ENCODE results near the gene PDPR. TPM values are rescaled to one million over a fixed set of nuclear protein-coding genes. Genes with fewer than 3 reads are reported as not detected.
"Not testable (repeated sequence)": the region's sequence is repeated elsewhere in the genome, so short reads cannot be mapped to it uniquely, and the experiment has no call there.

Gene PDPR
- total RNA-seq, 2 donors from 2014 or later = 17.2 to 50.4 TPM

DNA sequence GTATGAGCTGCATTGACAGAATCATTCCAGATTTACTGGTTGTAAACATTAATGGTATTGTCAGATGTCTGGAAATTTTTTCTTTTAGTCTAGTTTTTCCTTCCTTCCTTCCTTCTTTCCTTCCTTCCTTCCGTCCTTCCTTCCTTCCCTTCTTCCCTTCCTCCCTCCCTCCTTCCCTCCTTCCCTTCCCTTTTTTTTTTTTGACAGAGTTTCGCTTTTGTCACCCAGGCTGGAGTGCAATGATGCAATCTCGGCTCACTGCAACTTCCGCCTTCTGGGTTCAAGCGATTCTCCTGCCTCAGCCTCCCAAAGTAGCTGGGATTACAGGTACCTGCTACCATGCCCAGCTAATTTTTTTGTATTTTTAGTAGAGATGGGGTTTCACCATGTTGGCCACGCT lies 24.8 kb upstream of the PDPR start:
- H3K27me3 ChIP-seq (replicated peaks; ENCODE audit: insufficient read depth); H3K36me3 ChIP-seq; H3K4me3 ChIP-seq; H3K9me3 ChIP-seq; H3K27ac ChIP-seq; intact Hi-C loops (cut with DNase I); H3K4me1 ChIP-seq (replicated peaks); DNase-seq (ENCODE audit: low spot score): not testable (repeated sequence)
- 88% methylated on average over 6 of the region's 6 CpGs for WGBS

DNA sequence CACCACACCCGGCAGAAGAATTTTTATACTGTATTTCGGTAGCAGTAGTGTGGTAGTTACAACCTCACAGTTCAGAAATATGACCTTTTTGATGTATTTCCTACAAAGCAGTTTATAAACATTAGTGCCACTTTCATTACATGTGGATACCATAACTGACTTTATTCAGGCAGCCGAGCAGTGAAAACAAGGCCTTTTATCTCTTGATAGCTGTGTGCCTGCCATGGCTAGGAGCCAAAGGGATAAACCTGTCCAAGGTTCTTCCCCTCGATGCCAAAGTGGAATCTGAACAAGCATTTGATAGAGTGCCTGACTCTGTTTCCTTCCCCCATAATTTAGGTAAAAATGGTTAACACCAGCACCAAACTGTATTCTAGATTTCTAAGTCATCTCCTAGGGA lies 23.0 kb upstream of the PDPR start:
- H3K27me3 ChIP-seq (replicated peaks; ENCODE audit: insufficient read depth); H3K27ac ChIP-seq; DNase-seq (ENCODE audit: low spot score); H3K4me3 ChIP-seq; intact Hi-C loops (cut with DNase I); H3K36me3 ChIP-seq; H3K9me3 ChIP-seq; H3K4me1 ChIP-seq (replicated peaks): not testable (repeated sequence)
- 32% methylated on average over 4 of the region's 4 CpGs for WGBS

DNA sequence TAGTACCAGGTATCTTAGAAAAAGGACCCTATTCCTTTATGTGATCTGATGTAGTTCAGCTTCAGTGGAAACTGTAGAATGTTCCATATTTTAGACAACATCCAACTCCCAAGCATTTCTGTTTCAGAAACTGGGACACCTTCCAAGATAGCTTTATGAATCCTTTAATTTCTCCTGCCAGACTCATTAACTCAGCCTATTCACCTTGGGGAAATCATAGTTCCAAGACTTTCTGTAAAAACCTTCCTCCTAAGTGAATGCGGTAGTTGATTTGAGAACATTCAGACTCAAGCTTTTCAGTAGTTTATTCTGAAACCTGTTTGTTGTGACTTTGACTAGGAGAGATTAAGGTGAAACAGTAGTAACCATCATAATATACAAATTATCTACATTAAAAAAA lies 20.0 kb upstream of the PDPR start:
- H3K9me3 ChIP-seq; H3K36me3 ChIP-seq; intact Hi-C loops (cut with DNase I); DNase-seq (ENCODE audit: low spot score); H3K27ac ChIP-seq; H3K4me1 ChIP-seq (replicated peaks); H3K4me3 ChIP-seq; H3K27me3 ChIP-seq (replicated peaks; ENCODE audit: insufficient read depth): not testable (repeated sequence)
- WGBS = 28% methylated on average over 1 of the region's 1 CpG

DNA sequence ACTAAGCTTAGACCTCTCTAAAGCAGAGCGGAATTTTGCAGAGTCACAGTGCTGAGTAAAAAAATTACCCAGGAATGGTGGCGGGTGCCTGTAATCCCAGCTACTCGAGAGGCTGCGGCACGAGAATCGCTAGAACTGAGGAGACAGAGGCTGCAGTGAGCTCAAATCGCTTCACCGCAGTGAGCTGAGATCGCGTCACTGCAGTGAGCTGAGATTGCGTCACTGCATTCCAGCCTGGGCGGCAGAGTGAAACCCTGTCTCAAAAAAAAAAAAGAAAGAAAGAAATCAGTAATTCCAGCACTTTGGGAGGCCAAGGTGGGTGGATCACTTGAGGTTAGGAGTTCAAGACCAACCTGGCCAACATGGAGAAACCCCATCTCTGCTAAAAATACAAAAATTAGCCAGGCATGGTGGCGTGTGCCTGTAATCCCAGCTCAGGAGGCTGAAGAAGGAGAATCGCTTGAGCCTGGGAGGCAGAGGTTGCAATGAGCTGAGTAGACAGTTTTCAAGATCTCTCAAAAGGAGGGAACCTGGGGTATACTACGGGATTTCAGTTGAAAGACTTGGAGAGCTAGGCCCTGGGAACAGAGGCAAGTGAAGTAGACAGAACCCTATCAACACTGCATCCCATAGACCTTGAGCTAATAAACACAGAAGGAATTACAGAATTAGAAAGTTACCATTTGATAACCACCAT lies 4.4 kb upstream of the PDPR start:
- H3K36me3 ChIP-seq; DNase-seq (ENCODE audit: low spot score); intact Hi-C loops (cut with DNase I); H3K9me3 ChIP-seq; H3K27ac ChIP-seq; H3K27me3 ChIP-seq (replicated peaks; ENCODE audit: insufficient read depth); H3K4me1 ChIP-seq (replicated peaks); H3K4me3 ChIP-seq: not testable (repeated sequence)
- 83% methylated on average over 15 of the region's 15 CpGs for WGBS

DNA sequence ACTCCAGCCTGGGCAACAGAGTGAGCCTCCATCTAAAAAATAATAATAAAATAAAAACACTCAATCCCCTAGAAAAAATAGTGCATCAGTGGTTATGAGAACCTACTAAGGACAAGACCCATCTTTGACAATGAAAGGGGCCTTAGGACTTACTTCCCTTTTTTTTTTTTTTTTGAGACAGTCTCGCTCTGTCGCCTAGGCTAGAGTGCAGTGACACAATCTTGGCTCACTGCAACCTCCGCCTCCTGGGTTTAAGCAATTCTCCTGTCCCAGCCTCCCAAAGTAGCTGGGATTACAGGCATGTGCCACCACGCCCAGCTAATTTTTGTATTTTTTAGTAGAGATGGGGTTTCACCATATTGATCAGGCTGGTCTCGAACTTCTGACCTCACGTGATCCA lies 2.0 kb upstream of the PDPR start:
- DNase-seq (ENCODE audit: low spot score); H3K4me1 ChIP-seq (replicated peaks); H3K27ac ChIP-seq; H3K4me3 ChIP-seq; H3K36me3 ChIP-seq; H3K9me3 ChIP-seq; H3K27me3 ChIP-seq (replicated peaks; ENCODE audit: insufficient read depth); intact Hi-C loops (cut with DNase I): not testable (repeated sequence)
- WGBS = 94% methylated on average over 6 of the region's 6 CpGs

DNA sequence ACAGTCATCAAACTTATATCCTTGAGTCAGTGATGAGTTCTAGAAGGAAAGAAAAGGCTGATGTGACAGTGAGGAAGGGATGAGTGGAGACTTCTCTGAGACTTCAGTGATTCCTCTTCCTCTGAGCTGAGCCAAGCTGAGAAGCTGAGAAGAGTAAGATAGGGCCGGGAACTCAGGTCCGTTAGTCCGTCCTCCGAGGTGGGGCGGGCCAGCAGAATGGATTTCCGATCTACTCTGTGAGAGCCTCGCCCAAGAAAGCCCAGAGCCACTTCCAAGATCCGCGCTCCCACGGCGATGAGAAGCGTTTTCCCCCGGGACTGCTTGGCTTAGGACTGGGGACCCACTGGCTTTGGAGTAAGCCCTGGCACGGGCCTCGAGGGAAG lies 542 bp upstream of the PDPR start:
- H3K4me1 ChIP-seq (replicated peaks); H3K9me3 ChIP-seq; intact Hi-C loops (cut with DNase I); H3K36me3 ChIP-seq; H3K27me3 ChIP-seq (replicated peaks; ENCODE audit: insufficient read depth); DNase-seq (ENCODE audit: low spot score): not testable (repeated sequence)
- WGBS = 0% methylated on average over 1 of the region's 15 CpGs
- H3K4me3 ChIP-seq = peak overlapping the region; percentile 53 to 58
- peak overlapping the region; percentile 79 to 80 for H3K27ac ChIP-seq

DNA sequence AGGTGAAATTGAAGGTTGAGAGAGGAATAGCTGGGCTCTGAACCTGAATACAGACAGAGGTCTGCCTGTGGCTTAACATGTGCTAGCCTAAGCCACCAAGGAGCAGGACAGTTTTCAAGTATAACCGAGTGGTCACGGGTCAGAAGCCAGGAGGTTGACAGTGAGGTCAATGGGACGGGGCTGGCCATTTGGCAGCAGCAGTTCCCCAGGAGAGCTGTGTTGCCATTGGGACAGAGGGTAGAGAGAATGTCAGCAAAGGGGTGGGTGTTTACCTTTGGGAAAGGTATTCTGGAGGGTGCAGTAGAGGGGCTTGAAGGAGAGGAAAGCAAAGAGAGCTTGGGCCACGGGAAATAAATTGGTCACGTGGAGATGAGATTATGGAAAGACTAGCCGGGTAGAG lies 4.2 kb downstream of the PDPR start:
- WGBS = 77% methylated on average over 6 of the region's 6 CpGs
- H3K4me3 ChIP-seq; intact Hi-C loops (cut with DNase I): not testable (repeated sequence)

DNA sequence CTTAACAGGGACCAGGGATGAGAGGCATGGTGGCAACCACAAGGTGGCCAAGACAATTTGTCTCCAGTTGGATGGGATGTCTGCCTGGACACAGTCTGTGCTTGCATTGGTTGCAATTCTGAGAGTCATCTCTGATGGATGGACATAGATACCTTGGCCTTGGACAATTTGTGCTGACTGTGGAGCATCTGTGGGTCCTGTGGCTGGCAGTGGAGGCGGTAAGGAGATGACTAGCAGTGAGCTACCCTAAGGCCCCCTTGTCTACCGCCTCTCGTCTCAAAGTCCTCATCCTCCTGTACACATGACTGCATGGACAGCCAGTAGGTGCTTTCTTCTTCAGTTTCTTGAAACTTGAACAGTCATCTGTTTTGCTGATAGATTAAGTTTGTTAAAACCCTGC lies 4.6 kb downstream of the PDPR start:
- H3K9me3 ChIP-seq; H3K4me1 ChIP-seq (replicated peaks); H3K27me3 ChIP-seq (replicated peaks; ENCODE audit: insufficient read depth); H3K27ac ChIP-seq; intact Hi-C loops (cut with DNase I); H3K36me3 ChIP-seq; H3K4me3 ChIP-seq; DNase-seq (ENCODE audit: low spot score): not testable (repeated sequence)
- WGBS = 100% methylated on average over 3 of the region's 3 CpGs

More for the DNA sequence above, 4.2 kb downstream of the PDPR start:
- not testable (repeated sequence) for H3K36me3 ChIP-seq; DNase-seq (ENCODE audit: low spot score); H3K27me3 ChIP-seq (replicated peaks; ENCODE audit: insufficient read depth); H3K27ac ChIP-seq; H3K9me3 ChIP-seq; H3K4me1 ChIP-seq (replicated peaks)

DNA sequence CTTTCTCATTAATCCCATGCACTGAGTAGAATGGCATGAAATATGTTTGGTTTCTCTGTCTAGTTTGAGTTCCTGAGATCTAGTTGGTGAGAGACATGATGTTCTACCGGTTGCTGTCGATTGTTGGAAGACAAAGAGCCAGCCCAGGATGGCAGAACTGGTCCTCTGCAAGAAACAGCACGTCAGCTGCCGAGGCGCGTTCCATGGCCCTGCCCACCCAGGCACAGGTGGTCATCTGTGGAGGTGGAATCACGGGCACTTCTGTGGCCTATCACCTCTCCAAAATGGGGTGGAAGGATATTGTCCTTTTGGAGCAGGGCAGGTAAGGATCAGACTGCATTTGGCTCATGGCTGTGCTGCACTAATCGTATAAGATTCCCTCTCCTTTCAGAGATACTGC lies 6.3 kb downstream of the PDPR start:
- 72% methylated on average over 8 of the region's 8 CpGs for WGBS
- H3K36me3 ChIP-seq; H3K27ac ChIP-seq; H3K4me3 ChIP-seq; DNase-seq (ENCODE audit: low spot score); H3K4me1 ChIP-seq (replicated peaks); H3K27me3 ChIP-seq (replicated peaks; ENCODE audit: insufficient read depth); intact Hi-C loops (cut with DNase I); H3K9me3 ChIP-seq: not testable (repeated sequence)

DNA sequence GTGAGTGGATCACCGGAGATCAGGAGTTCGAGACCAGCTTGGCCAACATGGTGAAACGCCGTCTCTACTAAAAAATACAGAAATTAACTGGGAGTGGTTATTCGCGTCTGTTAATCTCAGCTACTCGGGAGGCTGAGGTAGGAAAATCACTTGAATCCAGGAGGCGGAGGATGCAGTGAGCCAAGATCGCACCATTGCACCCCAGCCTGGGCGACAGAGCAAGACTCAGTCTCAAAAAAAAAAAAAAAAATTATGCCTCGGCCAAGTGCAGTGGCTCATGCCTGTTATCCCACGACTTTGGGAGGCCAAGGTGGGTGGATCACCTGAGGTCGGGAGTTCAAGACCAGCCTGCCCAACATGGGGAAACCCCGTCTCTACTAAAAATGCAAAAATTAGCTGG lies 9.7 kb downstream of the PDPR start:
- H3K27me3 ChIP-seq (replicated peaks; ENCODE audit: insufficient read depth); H3K4me1 ChIP-seq (replicated peaks); DNase-seq (ENCODE audit: low spot score); H3K4me3 ChIP-seq; H3K27ac ChIP-seq; intact Hi-C loops (cut with DNase I); H3K9me3 ChIP-seq: not testable (repeated sequence)
- 88% methylated on average over 14 of the region's 14 CpGs for WGBS
- H3K36me3 ChIP-seq = peaks cover 5 to 15% of the 10 kb centered on the region in 2 donors

DNA sequence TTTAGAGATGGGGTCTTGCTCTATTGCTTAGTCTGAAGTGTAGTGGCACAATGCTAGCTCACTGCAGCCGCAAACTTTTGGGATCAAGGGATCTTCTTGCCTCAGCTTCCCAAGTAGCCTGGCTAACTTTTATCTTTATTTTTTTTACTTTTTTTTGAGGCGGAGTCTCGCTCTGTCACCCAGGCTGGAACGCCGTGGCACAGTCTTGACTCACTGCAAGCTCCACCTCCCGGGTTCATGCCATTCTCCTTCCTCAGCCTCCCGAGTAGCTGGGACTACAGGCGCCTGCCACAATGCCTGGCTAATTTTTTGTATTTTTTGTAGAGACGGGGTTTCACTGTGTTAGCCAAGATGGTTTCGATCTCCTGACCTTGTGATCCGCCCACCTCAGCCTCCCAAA lies 12.1 kb downstream of the PDPR start:
- H3K4me1 ChIP-seq (replicated peaks); H3K27ac ChIP-seq; intact Hi-C loops (cut with DNase I); H3K27me3 ChIP-seq (replicated peaks; ENCODE audit: insufficient read depth); H3K4me3 ChIP-seq; H3K9me3 ChIP-seq; DNase-seq (ENCODE audit: low spot score): not testable (repeated sequence)
- WGBS = 97% methylated on average over 11 of the region's 11 CpGs
- peaks cover 24 to 25% of the 10 kb centered on the region in 2 donors for H3K36me3 ChIP-seq

DNA sequence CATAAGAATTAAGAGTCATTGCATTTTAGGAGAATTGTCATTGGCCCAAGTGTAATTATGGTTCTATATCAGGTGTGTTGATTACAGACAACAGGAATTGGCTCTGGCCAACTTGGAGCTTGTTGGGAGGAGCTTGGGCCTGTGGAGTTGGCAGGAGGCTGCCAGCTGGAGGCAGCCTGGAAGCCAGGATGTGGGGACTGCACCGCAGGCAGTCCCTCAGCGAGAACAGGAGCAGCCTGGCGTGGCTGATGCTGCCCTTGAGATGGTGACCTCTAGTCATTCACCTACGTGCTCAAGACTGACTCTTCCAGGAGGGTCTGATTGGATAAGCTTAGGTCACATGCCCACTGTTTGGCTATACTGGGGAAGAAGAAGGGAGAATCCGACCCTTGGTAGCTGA lies 13.6 kb downstream of the PDPR start:
- DNase-seq (ENCODE audit: low spot score); H3K27ac ChIP-seq; H3K4me3 ChIP-seq; H3K9me3 ChIP-seq; intact Hi-C loops (cut with DNase I); H3K27me3 ChIP-seq (replicated peaks; ENCODE audit: insufficient read depth); H3K4me1 ChIP-seq (replicated peaks): not testable (repeated sequence)
- H3K36me3 ChIP-seq = peaks cover 16 to 19% of the 10 kb centered on the region in 2 donors
- WGBS = 73% methylated on average over 5 of the region's 5 CpGs

DNA sequence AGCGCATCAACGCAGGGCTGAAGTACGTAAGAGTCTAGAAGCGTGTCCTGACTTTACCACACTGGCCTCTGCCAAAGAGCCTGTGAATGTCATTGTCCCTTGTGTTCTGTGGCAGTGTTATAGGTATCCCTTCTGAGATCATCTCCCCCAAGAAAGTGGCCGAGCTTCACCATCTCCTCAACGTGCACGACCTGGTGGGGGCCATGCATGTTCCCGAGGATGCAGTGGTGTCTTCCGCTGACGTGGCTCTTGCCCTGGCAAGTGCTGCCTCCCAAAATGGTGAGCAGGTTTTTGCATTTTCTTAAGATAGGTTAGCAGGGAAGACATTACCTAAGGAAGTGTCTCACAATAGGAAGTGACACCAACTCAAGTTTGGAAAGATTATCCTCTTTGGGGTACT lies 14.7 kb downstream of the PDPR start:
- H3K4me3 ChIP-seq; intact Hi-C loops (cut with DNase I); H3K4me1 ChIP-seq (replicated peaks); DNase-seq (ENCODE audit: low spot score); H3K27ac ChIP-seq; H3K27me3 ChIP-seq (replicated peaks; ENCODE audit: insufficient read depth); H3K9me3 ChIP-seq: not testable (repeated sequence)
- H3K36me3 ChIP-seq = peaks cover 16 to 27% of the 10 kb centered on the region in 2 donors
- 96% methylated on average over 5 of the region's 10 CpGs for WGBS
